Stimulated activated memory B cell treated with anti-CD40 and anti-IgM and Interleukin-4, amounts not matched to agents 10 μg/mL and 1 μg/mL and 100 μg/mL, for 72 hours (primary cell): ENCODE measurements around the gene CAMK1D.
"Not testable (repeated sequence)": the region's sequence is repeated elsewhere in the genome, so short reads cannot be mapped to it uniquely, and the experiment has no call there.

Experiments
- ATAC-seq: fragments of 150-1000 bp; cut with Tn5 transposase; 2 replicates; pipeline ENCODE4 v1.10.0; 2021
- H3K27ac Mint-ChIP-seq: one replicate; pipeline ENCODE4 v1.8.0; 2022; ENCODE audit warnings: mild to moderate bottlenecking, mixed read lengths
- H3K27me3 Mint-ChIP-seq: one replicate; pipeline ENCODE4 v1.8.0; 2022; ENCODE audit warnings: mixed read lengths
- H3K36me3 Mint-ChIP-seq: one replicate; pipeline ENCODE4 v1.8.0; 2022; ENCODE audit warnings: mixed read lengths
- H3K4me1 Mint-ChIP-seq: one replicate; pipeline ENCODE4 v1.8.0; 2022; ENCODE audit warnings: mixed read lengths
- H3K4me3 Mint-ChIP-seq: one replicate; pipeline ENCODE4 v1.8.0; 2022; ENCODE audit warnings: mild to moderate bottlenecking, moderate library complexity, mixed read lengths
- H3K9me3 Mint-ChIP-seq: one replicate; pipeline ENCODE4 v1.8.0; 2022; ENCODE audit warnings: mixed read lengths

CAMK1D gene

GRCh38 chr10:12848439-12849173, 499.3 kb downstream of the CAMK1D start:
- peaks cover 65% of the 10 kb centered on the region for H3K27me3 Mint-ChIP-seq
- no peak for ATAC-seq
- H3K27ac Mint-ChIP-seq = no peak overlapping the region
- H3K4me1 Mint-ChIP-seq = no peaks in the 10 kb centered on the region
- H3K9me3 Mint-ChIP-seq = no peaks in the 10 kb centered on the region
- no peaks in the 10 kb centered on the region for H3K36me3 Mint-ChIP-seq
- no peak overlapping the region for H3K4me3 Mint-ChIP-seq

- peak; percentile 45 for ATAC-seq
- no peak overlapping the region for H3K27ac Mint-ChIP-seq
- H3K4me1 Mint-ChIP-seq = no peaks in the 10 kb centered on the region
- no peaks in the 10 kb centered on the region for H3K9me3 Mint-ChIP-seq
- H3K36me3 Mint-ChIP-seq = no peaks in the 10 kb centered on the region
- peaks cover 61% of the 10 kb centered on the region for H3K27me3 Mint-ChIP-seq
- H3K4me3 Mint-ChIP-seq = no peak overlapping the region
Observed at GRCh38 chr10:12849319-12850181, 500.2 kb downstream of the CAMK1D start.

GRCh38 chr10:12852687-12853086, 503.3 kb downstream of the CAMK1D start:
- peaks cover 51% of the 10 kb centered on the region for H3K27me3 Mint-ChIP-seq
- no peak overlapping the region for H3K27ac Mint-ChIP-seq
- ATAC-seq = no peak
- no peaks in the 10 kb centered on the region for H3K4me1 Mint-ChIP-seq
- H3K4me3 Mint-ChIP-seq = no peak overlapping the region
- no peaks in the 10 kb centered on the region for H3K36me3 Mint-ChIP-seq
- peaks cover 2% of the 10 kb centered on the region for H3K9me3 Mint-ChIP-seq

- Mint-ChIP-seq H3K27me3 (peaks cover 46% of the 10 kb centered on the region), H3K4me3 (no peak overlapping the region), H3K9me3 (peaks cover 2% of the 10 kb centered on the region), H3K27ac (no peak overlapping the region), H3K4me1 (no peaks in the 10 kb centered on the region), H3K36me3 (no peaks in the 10 kb centered on the region)
- ATAC-seq = no peak
Observed at GRCh38 chr10:12854988-12855387, 505.6 kb downstream of the CAMK1D start.

GRCh38 chr10:12862459-12862858, 513.1 kb downstream of the CAMK1D start:
- no peaks in the 10 kb centered on the region for H3K9me3 Mint-ChIP-seq
- no peaks in the 10 kb centered on the region for H3K4me1 Mint-ChIP-seq
- H3K36me3 Mint-ChIP-seq = no peaks in the 10 kb centered on the region
- H3K27ac Mint-ChIP-seq = no peak overlapping the region
- ATAC-seq = no peak
- no peak overlapping the region for H3K4me3 Mint-ChIP-seq
- peaks cover 13% of the 10 kb centered on the region for H3K27me3 Mint-ChIP-seq

- not testable (repeated sequence) for H3K27me3 Mint-ChIP-seq, ATAC-seq, H3K36me3 Mint-ChIP-seq, H3K27ac Mint-ChIP-seq, H3K4me1 Mint-ChIP-seq, H3K4me3 Mint-ChIP-seq, H3K9me3 Mint-ChIP-seq
Observed at GRCh38 chr10:12865515-12865914, 516.2 kb downstream of the CAMK1D start.

GRCh38 chr10:12868229-12868628, 518.9 kb downstream of the CAMK1D start:
- Mint-ChIP-seq H3K9me3 (no peaks in the 10 kb centered on the region), H3K27ac (no peak overlapping the region), H3K4me3 (no peak overlapping the region), H3K36me3 (no peaks in the 10 kb centered on the region), H3K4me1 (no peaks in the 10 kb centered on the region), H3K27me3 (peaks cover 3% of the 10 kb centered on the region)
- no peak for ATAC-seq

GRCh38 chr10:12869427-12869826, 520.1 kb downstream of the CAMK1D start:
- Mint-ChIP-seq H3K27me3 (peaks cover 11% of the 10 kb centered on the region), H3K4me1 (no peaks in the 10 kb centered on the region), H3K4me3 (no peak overlapping the region), H3K27ac (no peak overlapping the region), H3K9me3 (no peaks in the 10 kb centered on the region), H3K36me3 (no peaks in the 10 kb centered on the region)
- no peak for ATAC-seq

GRCh38 chr10:12872577-12872976, 523.2 kb downstream of the CAMK1D start:
- H3K4me3 Mint-ChIP-seq = no peak overlapping the region
- ATAC-seq = no peak
- H3K27me3 Mint-ChIP-seq = peaks cover 28% of the 10 kb centered on the region
- no peaks in the 10 kb centered on the region for H3K36me3 Mint-ChIP-seq
- H3K4me1 Mint-ChIP-seq = no peaks in the 10 kb centered on the region
- H3K9me3 Mint-ChIP-seq = no peaks in the 10 kb centered on the region
- no peak overlapping the region for H3K27ac Mint-ChIP-seq

GRCh38 chr10:12873172-12873571, 523.8 kb downstream of the CAMK1D start:
- ATAC-seq = no peak
- Mint-ChIP-seq H3K4me1 (no peaks in the 10 kb centered on the region), H3K27ac (no peak overlapping the region), H3K9me3 (no peaks in the 10 kb centered on the region), H3K27me3 (peaks cover 34% of the 10 kb centered on the region), H3K4me3 (no peak overlapping the region), H3K36me3 (no peaks in the 10 kb centered on the region)

- Mint-ChIP-seq H3K4me3 (no peak overlapping the region), H3K27ac (no peak overlapping the region), H3K4me1 (no peaks in the 10 kb centered on the region), H3K27me3 (peaks cover 36% of the 10 kb centered on the region), H3K9me3 (no peaks in the 10 kb centered on the region), H3K36me3 (no peaks in the 10 kb centered on the region)
- ATAC-seq = no peak
Observed at GRCh38 chr10:12874501-12874900, 525.2 kb downstream of the CAMK1D start.

GRCh38 chr10:12875100-12875499, 525.8 kb downstream of the CAMK1D start:
- no peak for ATAC-seq
- no peaks in the 10 kb centered on the region for H3K9me3 Mint-ChIP-seq

GRCh38 chr10:12876266-12876665, 526.9 kb downstream of the CAMK1D start:
- H3K9me3 Mint-ChIP-seq = no peaks in the 10 kb centered on the region
- peaks cover 38% of the 10 kb centered on the region for H3K27me3 Mint-ChIP-seq
- H3K4me1 Mint-ChIP-seq = no peaks in the 10 kb centered on the region
- H3K27ac Mint-ChIP-seq = no peak overlapping the region
- ATAC-seq = no peak
- H3K4me3 Mint-ChIP-seq = no peak overlapping the region
- H3K36me3 Mint-ChIP-seq = no peaks in the 10 kb centered on the region

More at GRCh38 chr10:12875100-12875499, 525.8 kb downstream of the CAMK1D start:
- no peaks in the 10 kb centered on the region for H3K4me1 Mint-ChIP-seq
- H3K36me3 Mint-ChIP-seq = no peaks in the 10 kb centered on the region
- peaks cover 36% of the 10 kb centered on the region for H3K27me3 Mint-ChIP-seq
- no peak overlapping the region for H3K27ac Mint-ChIP-seq
- no peak overlapping the region for H3K4me3 Mint-ChIP-seq

- peaks cover 47% of the 10 kb centered on the region for H3K27me3 Mint-ChIP-seq
- no peaks in the 10 kb centered on the region for H3K4me1 Mint-ChIP-seq
- H3K36me3 Mint-ChIP-seq = no peaks in the 10 kb centered on the region
- ATAC-seq = no peak
- no peak overlapping the region for H3K4me3 Mint-ChIP-seq
- no peaks in the 10 kb centered on the region for H3K9me3 Mint-ChIP-seq
- H3K27ac Mint-ChIP-seq = no peak overlapping the region
Observed at GRCh38 chr10:12877150-12877549, 527.8 kb downstream of the CAMK1D start.

- H3K27ac Mint-ChIP-seq = no peak overlapping the region
- peaks cover 5% of the 10 kb centered on the region for H3K9me3 Mint-ChIP-seq
- H3K4me3 Mint-ChIP-seq = no peak overlapping the region
- peaks cover 52% of the 10 kb centered on the region for H3K27me3 Mint-ChIP-seq
- no peak for ATAC-seq
- peaks cover 6% of the 10 kb centered on the region for H3K36me3 Mint-ChIP-seq
- H3K4me1 Mint-ChIP-seq = no peaks in the 10 kb centered on the region
Observed at GRCh38 chr10:12880423-12880822, 531.1 kb downstream of the CAMK1D start.

GRCh38 chr10:12884851-12885250, 535.5 kb downstream of the CAMK1D start:
- Mint-ChIP-seq H3K4me3 (no peak overlapping the region), H3K4me1 (no peaks in the 10 kb centered on the region), H3K9me3 (peaks cover 5% of the 10 kb centered on the region), H3K27ac (no peak overlapping the region), H3K36me3 (peaks cover 6% of the 10 kb centered on the region), H3K27me3 (peaks cover 37% of the 10 kb centered on the region)
- no peak for ATAC-seq
